WTC11 (cell line): ENCODE data around the gene SP140. TPM values are rescaled to one million over a fixed set of nuclear protein-coding genes. Genes with fewer than 3 reads are reported as not detected.

Source experiments
- ATAC-seq: fragments of 200-7000 bp; cut with Tn5 transposase; 2 replicates; pipeline ENCODE4 v1.10.0; 2021; ENCODE audit warnings: mild to moderate bottlenecking, moderate library complexity
- CTCF ChIA-PET: fragments of 300-600 bp; sonication (Branson Sonifier 250); formaldehyde crosslinking; loops from one replicate; lab custom pipeline; 2021; ENCODE audit warnings: antibody characterized with exemption; lab: Charles Lee
- POLR2A ChIA-PET: fragments of 350-600 bp; sonication (Branson Sonifier 250); formaldehyde crosslinking; loops from one replicate; lab custom pipeline; 2021; ENCODE audit warnings: antibody characterized with exemption; lab: Charles Lee
- DNase-seq: peaks from one replicate; pipeline ENCODE4 v3.0.0; 2021; ENCODE audit warnings: low spot score
- H3K27ac Mint-ChIP-seq: 2 replicates; pipeline ENCODE4 v1.8.0; 2021; ENCODE audit warnings: mixed read lengths
- H3K27me3 Mint-ChIP-seq: 2 replicates; pipeline ENCODE4 v1.8.0; 2021; ENCODE audit warnings: low read depth, mild to moderate bottlenecking, moderate library complexity, mixed read lengths
- H3K36me3 Mint-ChIP-seq: 2 replicates; pipeline ENCODE4 v1.8.0; 2021; ENCODE audit warnings: mixed read lengths
- H3K4me1 Mint-ChIP-seq: 2 replicates; pipeline ENCODE4 v1.8.0; 2022; ENCODE audit warnings: mixed read lengths
- H3K4me3 Mint-ChIP-seq: 2 replicates; pipeline ENCODE4 v1.8.0; 2021; ENCODE audit warnings: mild to moderate bottlenecking, moderate library complexity, mixed read lengths
- H3K9me3 Mint-ChIP-seq: 2 replicates; pipeline ENCODE4 v1.8.0; 2021; ENCODE audit warnings: mixed read lengths
- FOXP1 ChIP-seq: sonication (generic); formaldehyde crosslinking; IDR thresholded peaks from 2 replicates; pipeline ENCODE4 v1.8.0; 2022; ENCODE audit warnings: missing genetic modification reagents, mild to moderate bottlenecking, moderate library complexity, borderline replicate concordance
- GRHL2 ChIP-seq: fragments of 250-450 bp; sonication (Bioruptor Pico); IDR thresholded peaks from 2 replicates; pipeline ENCODE4 v1.8.0; 2022; ENCODE audit warnings: mild to moderate bottlenecking, moderate library complexity; ENCODE audit not compliant: insufficient replicate concordance, severe bottlenecking
- JUN ChIP-seq: sonication (generic); formaldehyde crosslinking; IDR thresholded peaks from 2 replicates; pipeline ENCODE4 v1.8.0; 2023; ENCODE audit warnings: mild to moderate bottlenecking, missing genetic modification reagents
- NR1H2 ChIP-seq: sonication (generic); formaldehyde crosslinking; IDR thresholded peaks from 2 replicates; pipeline ENCODE4 v1.9.0; 2021; ENCODE audit warnings: mild to moderate bottlenecking, moderate library complexity, missing genetic modification reagents
- NR2C2 ChIP-seq: sonication (generic); formaldehyde crosslinking; IDR thresholded peaks from 2 replicates; pipeline ENCODE4 v1.8.0; 2022; ENCODE audit warnings: mild to moderate bottlenecking, missing genetic modification reagents
- TCF7 ChIP-seq: sonication (generic); formaldehyde crosslinking; IDR thresholded peaks from 2 replicates; pipeline ENCODE4 v1.8.0; 2022; ENCODE audit warnings: mild to moderate bottlenecking, low read depth, missing genetic modification reagents, moderate library complexity
- TEAD4 ChIP-seq: sonication (generic); formaldehyde crosslinking; IDR thresholded peaks from 2 replicates; pipeline ENCODE4 v1.8.0; 2022; ENCODE audit warnings: mild to moderate bottlenecking, missing genetic modification reagents
- ZNF263 ChIP-seq: sonication (generic); formaldehyde crosslinking; IDR thresholded peaks from 2 replicates; pipeline ENCODE4 v1.8.1; 2022; ENCODE audit warnings: low read depth, mild to moderate bottlenecking, moderate library complexity, missing genetic modification reagents
- ZNF416 ChIP-seq: fragments of 250-450 bp; sonication (Bioruptor Pico); IDR thresholded peaks from 2 replicates; pipeline ENCODE4 v1.9.0; 2021; ENCODE audit warnings: mild to moderate bottlenecking, inconsistent platforms
- total RNA-seq: library from RNA; stranded (reverse); gene quantifications from 3 replicates; pipeline ENCODE4 v1.2.3, GENCODE V29; 2021
- TF ChIP-seq, protein P1 (sequence below): fragments of 250-450 bp; sonication (Bioruptor Pico); conservative IDR thresholded peaks from 2 replicates; pipeline ENCODE4 v1.9.0; 2021; ENCODE audit warnings: mild to moderate bottlenecking
- TF ChIP-seq, protein P2 (sequence below): sonication (generic); formaldehyde crosslinking; IDR thresholded peaks from 2 replicates; pipeline ENCODE4 v1.8.1; 2023; ENCODE audit warnings: mild to moderate bottlenecking, missing genetic modification reagents, moderate library complexity
- TF ChIP-seq, protein P3 (sequence below): sonication (generic); formaldehyde crosslinking; IDR thresholded peaks from 2 replicates; pipeline ENCODE4 v1.8.0; 2022; ENCODE audit warnings: mild to moderate bottlenecking, missing genetic modification reagents
- TF ChIP-seq, protein P4 (sequence below): sonication (generic); formaldehyde crosslinking; IDR thresholded peaks from 2 replicates; pipeline ENCODE4 v1.8.1; 2023; ENCODE audit warnings: mild to moderate bottlenecking, moderate library complexity, missing genetic modification reagents
- TF ChIP-seq, protein P5 (sequence below): sonication (generic); formaldehyde crosslinking; IDR thresholded peaks from 2 replicates; pipeline ENCODE4 v1.8.1; 2022; ENCODE audit warnings: low read depth, mild to moderate bottlenecking, moderate library complexity, missing genetic modification reagents, borderline replicate concordance
- TF ChIP-seq, protein P6 (sequence below): sonication (generic); formaldehyde crosslinking; IDR thresholded peaks from 2 replicates; pipeline ENCODE4 v1.8.0; 2022; ENCODE audit warnings: mild to moderate bottlenecking, missing genetic modification reagents
- TF ChIP-seq, protein P7 (sequence below): sonication (generic); formaldehyde crosslinking; IDR thresholded peaks from 2 replicates; pipeline ENCODE4 v1.8.0; 2023; ENCODE audit warnings: missing genetic modification reagents

The SP140 gene
- total RNA-seq, 1 experiment from 2014 or later: 0.66 TPM

DNA sequence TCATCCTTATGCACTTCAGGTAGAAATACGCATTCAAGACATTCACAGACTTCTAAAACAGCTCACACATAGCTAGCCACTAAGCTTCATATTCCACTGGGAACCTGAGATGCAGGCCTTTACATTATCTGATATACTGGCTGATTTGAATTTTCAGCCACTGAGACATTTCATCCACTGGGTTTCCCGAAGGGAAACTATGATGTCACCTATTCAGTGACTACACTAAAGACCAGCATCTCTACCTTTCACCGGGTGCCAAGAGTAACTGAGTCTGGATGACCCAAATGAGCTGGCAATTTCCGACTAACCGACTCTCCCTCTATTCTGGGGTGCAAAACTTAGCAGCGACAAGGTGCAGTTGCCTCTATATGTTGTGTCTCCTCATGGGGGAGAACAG, 69.7 kb downstream of the SP140 start:
- Mint-ChIP-seq H3K4me1 (no peaks in the 10 kb centered on the region), H3K27ac (no peak overlapping the region), H3K36me3 (peaks cover 10% of the 10 kb centered on the region), H3K9me3 (peaks cover 32% of the 10 kb centered on the region), H3K4me3 (no peak overlapping the region), H3K27me3 (peaks cover 3% of the 10 kb centered on the region; the same call in 1 of the 2 replicates)
- ATAC-seq: no peak
- TF ChIP-seq TCF7 (CRISPR knock-in tag) (no peak), NR1H2 (CRISPR knock-in tag) (no peak), TEAD4 (no peak)
- TF ChIP-seq, protein P1, sequence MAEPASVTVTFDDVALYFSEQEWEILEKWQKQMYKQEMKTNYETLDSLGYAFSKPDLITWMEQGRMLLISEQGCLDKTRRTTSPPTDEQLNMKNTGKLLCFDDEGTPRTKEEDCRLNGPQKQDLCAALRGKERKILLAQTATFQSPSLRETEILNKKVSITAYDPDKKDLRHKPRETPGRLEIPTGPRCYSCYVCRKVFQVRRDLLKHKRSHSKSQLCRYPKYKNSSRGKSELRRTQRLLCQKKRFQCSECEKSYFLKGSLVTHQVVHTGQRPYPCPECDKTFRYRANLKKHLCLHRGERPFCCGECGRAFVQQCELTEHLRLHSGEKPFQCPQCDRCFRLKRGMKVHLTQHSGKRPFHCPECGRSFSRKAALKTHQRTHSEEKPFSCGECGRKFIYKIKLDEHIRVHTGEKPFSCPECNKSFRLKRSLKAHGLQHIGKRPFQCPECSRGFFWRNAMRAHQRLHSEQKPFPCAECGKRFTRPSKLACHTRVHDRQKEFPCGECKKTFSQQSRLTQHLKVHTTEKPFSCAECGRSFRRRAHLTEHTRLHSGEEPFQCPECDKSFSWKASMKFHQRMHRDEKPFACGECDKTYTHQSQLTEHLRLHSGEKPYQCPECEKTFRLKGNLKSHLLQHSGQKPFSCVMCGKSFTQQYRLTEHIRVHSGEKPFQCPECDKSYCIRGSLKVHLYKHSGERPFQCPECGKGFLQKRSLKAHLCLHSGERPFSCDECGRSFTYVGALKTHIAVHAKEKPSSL (CRISPR knock-in tag): no peak
- TF ChIP-seq, protein P2, sequence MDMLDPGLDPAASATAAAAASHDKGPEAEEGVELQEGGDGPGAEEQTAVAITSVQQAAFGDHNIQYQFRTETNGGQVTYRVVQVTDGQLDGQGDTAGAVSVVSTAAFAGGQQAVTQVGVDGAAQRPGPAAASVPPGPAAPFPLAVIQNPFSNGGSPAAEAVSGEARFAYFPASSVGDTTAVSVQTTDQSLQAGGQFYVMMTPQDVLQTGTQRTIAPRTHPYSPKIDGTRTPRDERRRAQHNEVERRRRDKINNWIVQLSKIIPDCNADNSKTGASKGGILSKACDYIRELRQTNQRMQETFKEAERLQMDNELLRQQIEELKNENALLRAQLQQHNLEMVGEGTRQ (CRISPR knock-in tag): no peak
- ChIA-PET POLR2A (no interaction called here), CTCF (no interaction called here)
- DNase-seq: no peak

DNA sequence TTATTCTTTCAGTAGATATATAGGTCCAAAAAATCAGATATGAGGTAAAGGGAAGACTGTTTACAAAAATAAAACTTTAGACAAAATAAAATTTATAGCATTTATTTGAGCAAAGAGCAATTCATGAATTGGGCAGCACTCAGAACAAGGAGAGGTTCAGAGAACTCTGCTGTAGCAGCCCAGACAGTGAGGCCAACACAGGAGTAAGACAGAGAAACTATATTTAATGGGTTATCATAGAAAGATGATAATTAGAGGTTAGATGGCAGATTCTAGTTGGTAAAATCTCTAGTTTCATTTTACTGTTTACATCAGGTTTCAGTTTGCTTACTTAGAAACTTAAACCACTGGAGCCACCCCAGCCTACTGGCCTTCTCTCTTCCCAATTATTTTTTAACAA, 71.4 kb downstream of the SP140 start:
- POLR2A ChIA-PET: no interaction called here
- no peak for ATAC-seq
- peaks cover 3% of the 10 kb centered on the region; the same call in 1 of the 2 replicates for H3K27me3 Mint-ChIP-seq
- peaks cover 48% of the 10 kb centered on the region for H3K9me3 Mint-ChIP-seq
- TF ChIP-seq FOXP1 (CRISPR knock-in tag): no peak
- TF ChIP-seq ZNF263 (CRISPR knock-in tag): no peak
- TF ChIP-seq NR2C2 (CRISPR knock-in tag): no peak
- TF ChIP-seq, protein P3, sequence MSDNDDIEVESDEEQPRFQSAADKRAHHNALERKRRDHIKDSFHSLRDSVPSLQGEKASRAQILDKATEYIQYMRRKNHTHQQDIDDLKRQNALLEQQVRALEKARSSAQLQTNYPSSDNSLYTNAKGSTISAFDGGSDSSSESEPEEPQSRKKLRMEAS (CRISPR knock-in tag): no peak
- TF ChIP-seq, protein P4, sequence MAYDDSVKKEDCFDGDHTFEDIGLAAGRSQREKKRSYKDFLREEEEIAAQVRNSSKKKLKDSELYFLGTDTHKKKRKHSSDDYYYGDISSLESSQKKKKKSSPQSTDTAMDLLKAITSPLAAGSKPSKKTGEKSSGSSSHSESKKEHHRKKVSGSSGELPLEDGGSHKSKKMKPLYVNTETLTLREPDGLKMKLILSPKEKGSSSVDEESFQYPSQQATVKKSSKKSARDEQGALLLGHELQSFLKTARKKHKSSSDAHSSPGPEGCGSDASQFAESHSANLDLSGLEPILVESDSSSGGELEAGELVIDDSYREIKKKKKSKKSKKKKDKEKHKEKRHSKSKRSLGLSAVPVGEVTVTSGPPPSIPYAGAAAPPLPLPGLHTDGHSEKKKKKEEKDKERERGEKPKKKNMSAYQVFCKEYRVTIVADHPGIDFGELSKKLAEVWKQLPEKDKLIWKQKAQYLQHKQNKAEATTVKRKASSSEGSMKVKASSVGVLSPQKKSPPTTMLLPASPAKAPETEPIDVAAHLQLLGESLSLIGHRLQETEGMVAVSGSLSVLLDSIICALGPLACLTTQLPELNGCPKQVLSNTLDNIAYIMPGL (CRISPR knock-in tag): no peak
- no peak for TF ChIP-seq ZNF416
- no peak for TF ChIP-seq NR1H2 (CRISPR knock-in tag)
- TF ChIP-seq JUN (CRISPR knock-in tag): no peak
- TF ChIP-seq, protein P5, sequence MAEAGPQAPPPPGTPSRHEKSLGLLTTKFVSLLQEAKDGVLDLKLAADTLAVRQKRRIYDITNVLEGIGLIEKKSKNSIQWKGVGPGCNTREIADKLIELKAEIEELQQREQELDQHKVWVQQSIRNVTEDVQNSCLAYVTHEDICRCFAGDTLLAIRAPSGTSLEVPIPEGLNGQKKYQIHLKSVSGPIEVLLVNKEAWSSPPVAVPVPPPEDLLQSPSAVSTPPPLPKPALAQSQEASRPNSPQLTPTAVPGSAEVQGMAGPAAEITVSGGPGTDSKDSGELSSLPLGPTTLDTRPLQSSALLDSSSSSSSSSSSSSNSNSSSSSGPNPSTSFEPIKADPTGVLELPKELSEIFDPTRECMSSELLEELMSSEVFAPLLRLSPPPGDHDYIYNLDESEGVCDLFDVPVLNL: no peak
- TF ChIP-seq GRHL2 (CRISPR knock-in tag): no peak
- TF ChIP-seq, protein P6, sequence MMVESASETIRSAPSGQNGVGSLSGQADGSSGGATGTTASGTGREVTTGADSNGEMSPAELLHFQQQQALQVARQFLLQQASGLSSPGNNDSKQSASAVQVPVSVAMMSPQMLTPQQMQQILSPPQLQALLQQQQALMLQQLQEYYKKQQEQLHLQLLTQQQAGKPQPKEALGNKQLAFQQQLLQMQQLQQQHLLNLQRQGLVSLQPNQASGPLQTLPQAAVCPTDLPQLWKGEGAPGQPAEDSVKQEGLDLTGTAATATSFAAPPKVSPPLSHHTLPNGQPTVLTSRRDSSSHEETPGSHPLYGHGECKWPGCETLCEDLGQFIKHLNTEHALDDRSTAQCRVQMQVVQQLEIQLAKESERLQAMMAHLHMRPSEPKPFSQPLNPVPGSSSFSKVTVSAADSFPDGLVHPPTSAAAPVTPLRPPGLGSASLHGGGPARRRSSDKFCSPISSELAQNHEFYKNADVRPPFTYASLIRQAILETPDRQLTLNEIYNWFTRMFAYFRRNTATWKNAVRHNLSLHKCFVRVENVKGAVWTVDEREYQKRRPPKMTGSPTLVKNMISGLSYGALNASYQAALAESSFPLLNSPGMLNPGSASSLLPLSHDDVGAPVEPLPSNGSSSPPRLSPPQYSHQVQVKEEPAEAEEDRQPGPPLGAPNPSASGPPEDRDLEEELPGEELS: no peak
- TF ChIP-seq, protein P7, sequence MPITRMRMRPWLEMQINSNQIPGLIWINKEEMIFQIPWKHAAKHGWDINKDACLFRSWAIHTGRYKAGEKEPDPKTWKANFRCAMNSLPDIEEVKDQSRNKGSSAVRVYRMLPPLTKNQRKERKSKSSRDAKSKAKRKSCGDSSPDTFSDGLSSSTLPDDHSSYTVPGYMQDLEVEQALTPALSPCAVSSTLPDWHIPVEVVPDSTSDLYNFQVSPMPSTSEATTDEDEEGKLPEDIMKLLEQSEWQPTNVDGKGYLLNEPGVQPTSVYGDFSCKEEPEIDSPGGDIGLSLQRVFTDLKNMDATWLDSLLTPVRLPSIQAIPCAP (CRISPR knock-in tag): no peak
- H3K27ac Mint-ChIP-seq: no peak overlapping the region
- no peak for DNase-seq
- peaks cover 3% of the 10 kb centered on the region for H3K4me1 Mint-ChIP-seq
- H3K36me3 Mint-ChIP-seq: peaks cover 17% of the 10 kb centered on the region
- H3K4me3 Mint-ChIP-seq: no peak overlapping the region
- CTCF ChIA-PET: no interaction called here
